SK-N-SH (cell line): Measurements from ENCODE around the gene CYB561D1. TPM values are rescaled to one million over a fixed set of nuclear protein-coding genes. Genes with fewer than 3 reads are reported as not detected.

ENCODE experiments used
- CTCF ChIA-PET: fragments of 300-600, 350-600 bp; formaldehyde crosslinking; extraction: SDS; loops from one replicate; lab custom pipeline; 2021; lab: Yijun Ruan, JAX
- POLR2A ChIA-PET: fragments of 350-600 bp; sonication (Branson Sonifier 250); formaldehyde crosslinking; extraction: SDS; loops from one replicate; lab custom pipeline; 2020; ENCODE audit warnings: antibody characterized with exemption, inconsistent platforms; lab: Yijun Ruan, JAX
- DNase-seq: peaks from one replicate; pipeline ENCODE4 v3.0.0; 2012
- H2AFZ ChIP-seq: fragments of 200-600 bp; sonication (generic); 2 replicates; pipeline ENCODE4 v1.8.1; 2016; ENCODE audit warnings: antibody characterized with exemption, mild to moderate bottlenecking, low read depth
- H3F3A ChIP-seq: fragments of 200-600 bp; sonication (generic); replicated peaks from 2 replicates; pipeline ENCODE3; 2016; ENCODE audit warnings: antibody characterized with exemption, mild to moderate bottlenecking; ENCODE audit not compliant: insufficient read depth
- H3K27ac ChIP-seq, 2 experiments: fragments of 200-500 bp in 1 of 2; fragments of 200-600 bp in 1 of 2; sonication (Bioruptor generic) in 1 of 2; sonication (generic), shearing (Covaris generic) in 1 of 2; 2 replicates each; pipeline versions ENCODE4 v1.5.1 to v1.6.1; 2014 to 2016; ENCODE audit warnings: low read depth in 2 of 2, inconsistent platforms in 1 of 2, low read length in 1 of 2, mild to moderate bottlenecking in 1 of 2, mixed read lengths in 1 of 2
- H3K27me3 ChIP-seq: fragments of 200-600 bp; sonication (generic), shearing (Covaris generic); 2 replicates; pipeline ENCODE4 v1.6.1; 2016; ENCODE audit warnings: mixed run types; ENCODE audit not compliant: insufficient read depth
- H3K36me3 ChIP-seq, 2 experiments: fragments of 200-500 bp in 1 of 2; fragments of 200-600 bp in 1 of 2; sonication (Bioruptor generic) in 1 of 2; sonication (generic) in 1 of 2; replicated peaks in 1 of 2; 2 replicates each; pipeline versions ENCODE3 to v1.5.1; 2014 to 2016; ENCODE audit warnings: low read length in 1 of 2, mild to moderate bottlenecking in 1 of 2; ENCODE audit not compliant: insufficient read depth in 2 of 2, control insufficient read depth in 1 of 2
- H3K4me1 ChIP-seq, 2 experiments: fragments of 200-500 bp in 1 of 2; fragments of 200-600 bp in 1 of 2; sonication (Bioruptor generic) in 1 of 2; sonication (generic), shearing (Covaris generic) in 1 of 2; 2 replicates each; pipeline versions ENCODE4 v1.5.1 to v1.6.1; 2014 to 2016; ENCODE audit warnings: low read depth in 1 of 2, low read length in 1 of 2, mixed run types in 1 of 2; ENCODE audit not compliant: insufficient read depth in 2 of 2, control insufficient read depth in 1 of 2
- H3K4me2 ChIP-seq: fragments of 200-600 bp; sonication (generic), shearing (Covaris generic); 2 replicates; pipeline ENCODE4 v1.6.1; 2017; ENCODE audit warnings: mixed run types
- H3K4me3 ChIP-seq, 2 experiments: fragments of 200-500 bp in 1 of 2; fragments of 200-600 bp in 1 of 2; sonication (Bioruptor generic) in 1 of 2; sonication (generic), shearing (Covaris generic) in 1 of 2; 2 replicates each; pipeline versions ENCODE4 v1.5.1 to v1.8.1; 2014 to 2016; ENCODE audit warnings: low read depth in 2 of 2, inconsistent platforms in 1 of 2, low read length in 1 of 2, mild to moderate bottlenecking in 1 of 2, mixed read lengths in 1 of 2, moderate library complexity in 1 of 2
- H3K79me2 ChIP-seq: fragments of 200-600 bp; sonication (generic); 2 replicates; pipeline ENCODE4 v1.8.1; 2017; ENCODE audit warnings: mild to moderate bottlenecking; ENCODE audit not compliant: insufficient read depth
- H3K9ac ChIP-seq: fragments of 200-600 bp; sonication (generic); 2 replicates; pipeline ENCODE4 v1.6.1; 2017; ENCODE audit warnings: mixed run types
- H3K9me2 ChIP-seq: fragments of 200-600 bp; sonication (generic); 2 replicates; pipeline ENCODE4 v1.6.1; 2017; ENCODE audit warnings: mixed run types
- H3K9me3 ChIP-seq: fragments of 200-600 bp; sonication (generic); 2 replicates; pipeline ENCODE4 v1.6.1; 2017; ENCODE audit warnings: mixed run types, mild to moderate bottlenecking, moderate library complexity
- H4K20me1 ChIP-seq: fragments of 200-600 bp; sonication (generic); 2 replicates; pipeline ENCODE4 v1.6.1; 2017; ENCODE audit warnings: mild to moderate bottlenecking, mixed run types; ENCODE audit not compliant: insufficient read depth
- CHD2 ChIP-seq: fragments of 150-350 bp; IDR thresholded peaks from 2 replicates; pipeline ENCODE4 v1.6.1; 2018; ENCODE audit warnings: low read length; ENCODE audit not compliant: partially characterized antibody
- ELF1 ChIP-seq: IDR thresholded peaks from 2 replicates; pipeline ENCODE4 v1.4.0; 2012
- EP300 ChIP-seq, 2 experiments: IDR thresholded peaks; 2 replicates each; pipeline versions ENCODE4 v1.4.0 to v1.6.1; 2012; ENCODE audit warnings: borderline replicate concordance in 1 of 2, low read depth in 1 of 2, low read length in 1 of 2
- EZH2phosphoT487 ChIP-seq: fragments of 200-600 bp; sonication (generic); IDR thresholded peaks from 2 replicates; pipeline ENCODE4 v1.6.1; 2017; ENCODE audit warnings: low read depth, mixed run types, mild to moderate bottlenecking, antibody characterized with exemption, moderate library complexity, borderline replicate concordance
- FOXJ3 ChIP-seq: sonication (generic); formaldehyde crosslinking; IDR thresholded peaks from 2 replicates; pipeline ENCODE4 v1.5.1; 2020; ENCODE audit warnings: mild to moderate bottlenecking, missing genetic modification reagents
- FOXM1 ChIP-seq: IDR thresholded peaks from 2 replicates; pipeline ENCODE4 v1.4.0; 2012; ENCODE audit warnings: low read depth, mild to moderate bottlenecking
- GABPA ChIP-seq: IDR thresholded peaks from 2 replicates; pipeline ENCODE4 v1.4.0; 2012; ENCODE audit warnings: low read depth, mild to moderate bottlenecking
- GATA2 ChIP-seq: sonication (generic); formaldehyde crosslinking; IDR thresholded peaks from 2 replicates; pipeline ENCODE4 v1.5.0; 2020; ENCODE audit warnings: mild to moderate bottlenecking, missing genetic modification reagents
- IRF3 ChIP-seq: fragments of 150-350 bp; IDR thresholded peaks from 2 replicates; pipeline ENCODE4 v1.6.1; 2016; ENCODE audit warnings: mild to moderate bottlenecking, low read depth, low read length
- MEF2A ChIP-seq: IDR thresholded peaks from 2 replicates; pipeline ENCODE4 v1.4.0; 2012; ENCODE audit warnings: low read depth, borderline replicate concordance
- NFIC ChIP-seq: IDR thresholded peaks from 2 replicates; pipeline ENCODE4 v1.4.0; 2012; ENCODE audit warnings: borderline replicate concordance
- POLR2AphosphoS5 ChIP-seq: IDR thresholded peaks from 2 replicates; pipeline ENCODE4 v1.6.1; 2012; ENCODE audit warnings: low read depth, low read length
- RAD21 ChIP-seq: IDR thresholded peaks from 2 replicates; pipeline ENCODE4 v1.6.1; 2012; ENCODE audit warnings: mild to moderate bottlenecking, low read length
- RFX5 ChIP-seq: IDR thresholded peaks from 2 replicates; pipeline ENCODE4 v1.6.1; 2012; ENCODE audit warnings: mild to moderate bottlenecking, improper control_type of control experiment, low read length
- RXRA ChIP-seq: IDR thresholded peaks from 2 replicates; pipeline ENCODE4 v1.4.0; 2012; ENCODE audit warnings: low read depth, mild to moderate bottlenecking, borderline replicate concordance
- SMC3 ChIP-seq: IDR thresholded peaks from 2 replicates; pipeline ENCODE4 v1.6.1; 2012; ENCODE audit warnings: low read depth, low read length, improper control_type of control experiment
- TAF1 ChIP-seq: IDR thresholded peaks from 2 replicates; pipeline ENCODE4 v1.6.1; 2012; ENCODE audit warnings: low read depth, mild to moderate bottlenecking, low read length, moderate library complexity, borderline replicate concordance
- TEAD4 ChIP-seq: IDR thresholded peaks from 2 replicates; pipeline ENCODE4 v1.4.0; 2012; ENCODE audit warnings: mild to moderate bottlenecking, borderline replicate concordance; ENCODE audit not compliant: insufficient read depth
- YY1 ChIP-seq: IDR thresholded peaks from 2 replicates; pipeline ENCODE4 v1.4.0; 2012; ENCODE audit warnings: low read depth, mild to moderate bottlenecking
- ZBTB33 ChIP-seq: IDR thresholded peaks from 2 replicates; pipeline ENCODE4 v1.4.0; 2012; ENCODE audit warnings: low read depth, borderline replicate concordance
- WGBS: methylation state at CpG from one replicate; pipeline ENCODE4 v1.1.6; 2017; ENCODE audit warnings: low lambda C conversion rate; 5-methylcytosine and 5-hydroxymethylcytosine counted together
- polyA plus RNA-seq, 3 experiments: library from polyadenylated mRNA; depleted of rRNA; stranded (reverse); fragments of >200 nt; gene quantifications; 2 replicates each; pipeline ENCODE4 v1.2.3, GENCODE V29; 2012
- TF ChIP-seq, protein P1 (sequence below): fragments of 200-600 bp; sonication (generic); IDR thresholded peaks from 2 replicates; pipeline ENCODE4 v1.6.1; 2017; ENCODE audit warnings: antibody characterized with exemption, mild to moderate bottlenecking, moderate library complexity
- TF ChIP-seq, protein P2 (sequence below): IDR thresholded peaks from 2 replicates; pipeline ENCODE4 v1.4.0; 2012; ENCODE audit warnings: low read depth

CYB561D1 gene
- polyA plus RNA-seq, 1 of the 3 experiments (the other 2 are of a cell fraction) = 5.4 TPM

- Histone ChIP-seq H3K9me2 (no peaks in the 10 kb centered on the region), H3K4me1 (no peaks in the 10 kb centered on the region), H3K9me3 (no peaks in the 10 kb centered on the region), H3K27me3 (peaks cover 94% of the 10 kb centered on the region), H3F3A (no peaks in the 10 kb centered on the region), H4K20me1 (no peaks in the 10 kb centered on the region), H3K4me3 (no peak overlapping the region), H3K27ac (no peak overlapping the region), H3K79me2 (no peaks in the 10 kb centered on the region), H3K9ac (no peak overlapping the region)
- DNase-seq = no peak
- CTCF ChIA-PET = interaction anchor here (1.1 kb wide), 1 partner anchor 23 kb away, joined by 5 read pairs; no protein-coding TSS in a partner anchor
- POLR2A ChIA-PET = no interaction called here
- TF ChIP-seq EP300 (IDR thresholded peaks at IDR 0.05; ENCODE audit: borderline replicate concordance in 1 of 2, low read depth in 1 of 2, low read length in 1 of 2) (no peak), GATA2 (no peak), EZH2phosphoT487 (no peak), RFX5 (no peak), ZBTB33 (no peak), GABPA (no peak), ELF1 (no peak), RXRA (no peak), SMC3 (no peak)
- TF ChIP-seq, protein P1, sequence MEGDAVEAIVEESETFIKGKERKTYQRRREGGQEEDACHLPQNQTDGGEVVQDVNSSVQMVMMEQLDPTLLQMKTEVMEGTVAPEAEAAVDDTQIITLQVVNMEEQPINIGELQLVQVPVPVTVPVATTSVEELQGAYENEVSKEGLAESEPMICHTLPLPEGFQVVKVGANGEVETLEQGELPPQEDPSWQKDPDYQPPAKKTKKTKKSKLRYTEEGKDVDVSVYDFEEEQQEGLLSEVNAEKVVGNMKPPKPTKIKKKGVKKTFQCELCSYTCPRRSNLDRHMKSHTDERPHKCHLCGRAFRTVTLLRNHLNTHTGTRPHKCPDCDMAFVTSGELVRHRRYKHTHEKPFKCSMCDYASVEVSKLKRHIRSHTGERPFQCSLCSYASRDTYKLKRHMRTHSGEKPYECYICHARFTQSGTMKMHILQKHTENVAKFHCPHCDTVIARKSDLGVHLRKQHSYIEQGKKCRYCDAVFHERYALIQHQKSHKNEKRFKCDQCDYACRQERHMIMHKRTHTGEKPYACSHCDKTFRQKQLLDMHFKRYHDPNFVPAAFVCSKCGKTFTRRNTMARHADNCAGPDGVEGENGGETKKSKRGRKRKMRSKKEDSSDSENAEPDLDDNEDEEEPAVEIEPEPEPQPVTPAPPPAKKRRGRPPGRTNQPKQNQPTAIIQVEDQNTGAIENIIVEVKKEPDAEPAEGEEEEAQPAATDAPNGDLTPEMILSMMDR = no peak
- TF ChIP-seq, all 33 proteins: peak for 0
- no peak overlapping the region for H3K4me2 ChIP-seq
- H3K36me3 ChIP-seq = no peaks in the 10 kb centered on the region
- no peak overlapping the region for H2AFZ ChIP-seq
- 44% methylated on average over 15 of the region's 23 CpGs for WGBS
Observed at GRCh38 chr1:109467301-109467777, 26.6 kb upstream of the CYB561D1 start.

- Histone ChIP-seq H3K9me3 (no peaks in the 10 kb centered on the region), H3K9me2 (no peaks in the 10 kb centered on the region), H3K4me2 (no peak overlapping the region), H3F3A (no peaks in the 10 kb centered on the region), H3K4me1 (no peaks in the 10 kb centered on the region), H3K79me2 (no peaks in the 10 kb centered on the region), H3K27me3 (peaks cover 94% of the 10 kb centered on the region), H3K36me3 (no peaks in the 10 kb centered on the region), H3K4me3 (no peak overlapping the region), H4K20me1 (no peaks in the 10 kb centered on the region), H2AFZ (no peak overlapping the region), H3K27ac (no peak overlapping the region), H3K9ac (no peak overlapping the region)
- no peak for DNase-seq
- ChIA-PET CTCF (interaction anchor here (0.9 to 2.8 kb wide), 3 partner anchors 23 to 592 kb away, joined by 3 to 12 read pairs (median 5); no protein-coding TSS in a partner anchor), POLR2A (no interaction called here)
- WGBS = 50% methylated on average over 1 of the region's 1 CpG
- TF ChIP-seq NFIC (no peak), FOXM1 (no peak), CHD2 (no peak), GABPA (no peak), TAF1 (no peak), RAD21 (no peak), MEF2A (no peak), IRF3 (no peak), FOXJ3 (no peak), TEAD4 (no peak), EP300 (IDR thresholded peaks at IDR 0.05; ENCODE audit: borderline replicate concordance in 1 of 2, low read depth in 1 of 2, low read length in 1 of 2) (no peak), YY1 (no peak), SMC3 (no peak), POLR2AphosphoS5 (no peak)
- TF ChIP-seq, protein P2, sequence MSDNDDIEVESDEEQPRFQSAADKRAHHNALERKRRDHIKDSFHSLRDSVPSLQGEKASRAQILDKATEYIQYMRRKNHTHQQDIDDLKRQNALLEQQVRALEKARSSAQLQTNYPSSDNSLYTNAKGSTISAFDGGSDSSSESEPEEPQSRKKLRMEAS = no peak
- TF ChIP-seq, protein P1 = no peak
Observed at GRCh38 chr1:109468061-109468460, 25.8 kb upstream of the CYB561D1 start.
